OCI-LY7 (cell line): ENCODE measurements around the gene WDR86.

Experiments
- CTCF ChIP-seq: fragments of 200-600 bp; sonication (generic); conservative IDR thresholded peaks from 2 replicates; pipeline ENCODE4 v1.5.1; 2014; ENCODE audit warnings: mild to moderate bottlenecking, antibody characterized with exemption, low read length, moderate library complexity, mixed read lengths
- EZH2phosphoT487 ChIP-seq: fragments of 200-600 bp; sonication (generic); IDR thresholded peaks from 2 replicates; pipeline ENCODE4 v1.6.1; 2018; ENCODE audit warnings: low read depth, borderline replicate concordance, mild to moderate bottlenecking, mixed run types, antibody characterized with exemption, low read length, moderate library complexity, mixed read lengths

GRCh38 chr7:151374726-151375125 is 35.1 kb downstream of the WDR86 start:
- no peak for TF ChIP-seq CTCF
- TF ChIP-seq EZH2phosphoT487, result no peak
